H1 (cell line): ENCODE measurements around the gene KLHL41. TPM values are rescaled to one million over a fixed set of nuclear protein-coding genes. Genes with fewer than 3 reads are reported as not detected.

ENCODE experiments used
- EZH2 ChIP-seq: fragments of 200-600 bp; sonication (generic); IDR thresholded peaks from 2 replicates; pipeline ENCODE4 v1.7.1; 2012; ENCODE audit warnings: low read depth, mild to moderate bottlenecking, moderate library complexity, low read length, inconsistent platforms; ENCODE audit not compliant: severe bottlenecking
- RNF2 ChIP-seq: fragments of 200-900, 300-1000 bp; sonication (generic); IDR thresholded peaks from 2 replicates; pipeline ENCODE4 v1.7.1; 2016; ENCODE audit warnings: borderline replicate concordance, low read depth, mild to moderate bottlenecking, antibody characterized with exemption, low read length; ENCODE audit not compliant: poor library complexity, severe bottlenecking; ENCODE audit errors: missing control alignments
- SIN3A ChIP-seq, 2 experiments: IDR thresholded peaks in 1 of 2; conservative IDR thresholded peaks in 1 of 2; 2 replicates each; pipeline ENCODE4 v1.6.1; 2011 to 2012; ENCODE audit warnings: low read length in 2 of 2, improper control_type of control experiment in 1 of 2, low read depth in 1 of 2, mild to moderate bottlenecking in 1 of 2
- polyA plus RNA-seq, 7 experiments: library from polyadenylated mRNA; depleted of rRNA in 3 of 7; stranded (reverse) in 5 of 7; unstranded in 2 of 7; fragments of >200 nt in 5 of 7; fragments of 200-250 nt in 2 of 7; gene quantifications; 1 replicate in 5 of 7; 2 replicates in 1 of 7; 4 replicates in 1 of 7; pipeline versions ENCODE4 v1.2.1 to v1.2.3, GENCODE V29; 2011 to 2013; ENCODE audit warnings: missing spikeins in 2 of 7, mixed read lengths in 2 of 7
- total RNA-seq: library from RNA; stranded (reverse); fragmentation: NEBNext Ultra II Directional; extraction: Animal tissue kit (Norgen Biotek cat#: 25700); gene quantifications from 2 replicates; pipeline ENCODE4 v1.2.1, GENCODE V29; 2021

KLHL41 gene
- total and polyA plus RNA-seq, 2 of the 8 experiments (the other 6 are each of a cell fraction or from before 2014, with no cell fraction given) = not detected

- TF ChIP-seq SIN3A (conservative IDR thresholded peaks at IDR 0.05 in 1 of 2, IDR thresholded peaks at IDR 0.05 in 1 of 2; ENCODE audit: low read depth in 1 of 2, low read length in 2 of 2) (no peak), EZH2 (no peak), RNF2 (no peak)
These were observed 33.0 kb upstream of the KLHL41 start (continued) for GRCh38 chr2:169476459-169476858.
